Limb (tissue), 2 donors: ENCODE results near the gene C16orf90.
"Not testable (repeated sequence)": the region's sequence is repeated elsewhere in the genome, so short reads cannot be mapped to it uniquely, and the experiment has no call there.

ENCODE experiments used
- DNase-seq, 2 donors: peaks; one replicate each; pipeline ENCODE4 v3.0.0-alpha.2; 2016; ENCODE audit errors: extremely low spot score in 2 of 2

The C16orf90 gene

DNA sequence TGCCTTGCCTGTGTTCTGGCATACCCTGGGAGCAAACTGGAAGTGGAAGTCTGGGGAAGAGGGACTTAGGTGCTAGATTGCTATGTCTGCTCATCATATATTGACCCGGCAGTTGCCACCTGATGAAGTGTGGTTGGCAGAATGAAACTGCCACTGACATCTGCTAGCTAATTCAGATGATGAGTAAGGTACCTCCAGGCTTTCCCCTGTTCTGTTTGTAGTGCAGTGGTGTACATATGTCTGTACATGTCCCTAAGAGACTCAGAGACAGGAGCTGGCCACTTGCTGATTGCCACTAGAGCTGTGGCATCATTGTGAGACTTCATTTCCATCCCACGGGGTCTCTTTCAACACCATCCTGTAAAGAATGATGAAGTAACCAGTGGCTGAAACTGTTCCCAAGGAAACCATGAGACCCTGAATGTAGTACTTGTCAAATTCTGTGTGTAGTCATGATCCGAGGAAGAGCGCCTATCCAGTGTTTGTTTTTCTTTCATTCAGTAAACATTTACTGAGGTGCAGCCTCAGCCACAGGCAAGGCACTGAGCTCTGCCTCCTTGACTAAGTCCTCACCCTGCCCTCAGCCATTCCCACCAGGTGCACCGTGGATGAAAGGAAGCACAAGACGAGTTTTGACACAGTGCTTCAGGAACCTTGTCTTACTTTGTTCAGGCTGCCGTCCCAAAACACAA, 18.7 kb upstream of the C16orf90 start:
- DNase-seq = no peak

DNA sequence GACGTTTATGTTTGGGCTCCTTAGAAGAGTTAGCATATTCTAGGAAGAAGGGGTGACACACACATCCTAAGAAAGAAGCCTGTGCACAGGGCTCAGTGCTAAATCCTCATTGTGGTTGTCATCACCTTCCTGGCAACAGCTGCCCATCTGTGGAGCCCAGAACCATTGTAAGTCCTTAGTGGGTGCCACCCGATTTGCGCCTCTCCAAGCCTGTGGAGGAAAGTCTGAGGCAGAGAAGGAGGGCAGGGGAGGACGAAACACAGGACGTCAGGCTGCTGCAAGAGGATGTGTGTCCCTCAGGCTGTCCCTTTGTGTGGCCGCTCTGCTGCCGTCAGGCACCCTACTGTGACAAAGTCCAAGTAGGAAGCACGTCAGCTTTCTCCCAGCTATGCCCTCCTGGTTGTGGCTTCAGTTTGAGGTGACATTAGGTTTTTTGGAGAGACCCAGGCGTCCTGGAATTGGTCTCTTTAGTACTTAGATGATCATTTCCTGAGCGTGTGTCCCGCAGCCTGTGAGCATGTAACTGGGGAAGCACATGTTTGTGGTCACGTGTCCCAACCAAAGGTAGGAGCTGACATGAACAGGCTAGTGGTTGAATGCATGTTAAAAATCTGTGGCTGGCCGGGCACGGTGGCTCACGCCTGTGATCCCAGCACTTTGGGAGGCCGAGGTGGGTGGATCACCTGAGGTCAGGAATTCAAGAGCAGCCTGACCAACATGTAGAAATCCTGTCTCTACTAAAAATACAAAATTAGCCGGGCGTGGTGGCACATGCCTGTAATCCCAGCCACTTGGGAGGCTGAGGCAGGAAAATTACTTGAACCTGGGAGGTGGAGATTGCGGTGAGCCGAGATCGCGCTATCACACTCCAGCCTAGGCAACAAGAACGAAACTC, 16.2 kb upstream of the C16orf90 start:
- DNase-seq = no peak

DNA sequence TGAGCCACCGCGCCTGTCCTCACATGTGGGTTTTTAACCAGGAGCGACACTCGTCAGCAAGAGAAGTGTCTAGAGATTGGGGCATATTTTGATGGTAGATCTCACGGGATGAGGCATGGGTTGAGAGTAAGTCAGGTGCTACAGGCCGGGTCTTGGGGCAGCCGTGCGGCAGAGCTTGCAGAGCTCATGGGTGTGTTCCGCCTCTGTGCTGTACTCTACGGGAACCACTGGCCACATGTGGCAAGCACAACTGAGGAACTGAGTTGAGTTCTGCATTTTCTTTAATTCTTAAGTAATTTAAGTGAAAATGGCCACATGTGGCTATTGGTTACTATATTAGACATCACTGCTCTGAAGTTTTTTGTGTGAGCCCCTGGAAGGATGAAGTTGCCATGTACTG, 15.1 kb upstream of the C16orf90 start:
- DNase-seq = no peak

DNA sequence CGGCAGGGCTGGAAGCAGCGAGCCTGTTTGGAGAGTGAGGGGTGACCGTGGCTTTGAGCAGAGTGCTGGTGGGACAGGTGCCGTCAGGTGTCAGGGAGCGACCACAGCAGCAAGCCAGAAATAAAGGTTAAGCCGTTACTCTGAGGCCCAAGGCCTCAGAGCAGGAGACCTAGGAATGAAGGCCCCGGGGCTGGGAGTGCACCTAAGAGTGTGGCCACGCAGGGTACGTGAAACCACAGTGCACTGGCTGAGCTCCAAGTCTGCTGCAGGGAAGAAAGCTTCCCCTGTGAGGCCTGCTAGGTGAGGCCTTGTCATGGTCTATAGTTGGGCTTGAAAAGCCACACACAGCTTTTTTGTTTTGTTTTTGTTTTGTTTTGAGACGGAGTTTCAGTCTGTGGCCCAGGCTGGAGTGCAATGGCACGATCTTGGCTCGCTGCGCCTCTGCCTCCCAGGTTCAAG, 14.2 kb upstream of the C16orf90 start:
- DNase-seq = no peak

DNA sequence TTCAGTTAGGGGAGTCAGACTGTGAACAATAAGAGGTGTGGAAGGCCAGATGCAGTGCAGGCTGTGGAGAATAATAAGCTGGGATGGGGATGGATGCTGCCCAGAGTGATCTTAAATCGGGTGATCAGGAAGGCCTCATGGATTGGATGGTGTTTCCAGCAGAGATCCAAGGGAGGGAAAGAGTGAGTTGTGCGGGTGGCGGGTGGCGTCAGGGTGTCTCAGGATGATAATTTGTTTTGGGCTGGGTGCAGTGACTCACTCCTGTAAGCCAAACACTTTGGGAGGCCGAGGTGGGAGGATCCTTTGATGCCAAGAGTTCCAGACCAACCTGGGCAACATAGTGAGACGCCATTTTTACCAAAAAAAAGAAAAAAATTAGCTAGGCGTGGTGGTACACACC, 13.4 kb upstream of the C16orf90 start:
- no peak for DNase-seq

DNA sequence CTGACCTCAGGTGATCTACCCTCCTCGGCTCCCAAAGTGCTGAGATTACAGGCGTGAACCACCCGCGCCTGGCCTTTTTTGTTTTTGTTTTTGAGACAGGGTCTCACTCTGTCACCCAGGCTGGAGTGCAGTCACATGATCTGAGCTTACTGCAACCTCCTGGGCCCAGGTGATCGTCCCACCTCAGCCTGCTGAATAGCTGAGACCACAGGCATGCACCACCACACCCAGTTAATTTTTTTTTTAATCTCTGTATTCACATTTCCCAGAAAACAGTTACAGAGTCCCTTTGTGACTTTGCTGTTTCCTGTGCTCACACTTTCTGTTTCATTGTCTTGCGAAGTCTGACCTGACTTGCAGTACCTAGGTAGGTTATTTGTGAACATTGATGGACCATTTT, 8.2 kb upstream of the C16orf90 start:
- DNase-seq = no peak

DNA sequence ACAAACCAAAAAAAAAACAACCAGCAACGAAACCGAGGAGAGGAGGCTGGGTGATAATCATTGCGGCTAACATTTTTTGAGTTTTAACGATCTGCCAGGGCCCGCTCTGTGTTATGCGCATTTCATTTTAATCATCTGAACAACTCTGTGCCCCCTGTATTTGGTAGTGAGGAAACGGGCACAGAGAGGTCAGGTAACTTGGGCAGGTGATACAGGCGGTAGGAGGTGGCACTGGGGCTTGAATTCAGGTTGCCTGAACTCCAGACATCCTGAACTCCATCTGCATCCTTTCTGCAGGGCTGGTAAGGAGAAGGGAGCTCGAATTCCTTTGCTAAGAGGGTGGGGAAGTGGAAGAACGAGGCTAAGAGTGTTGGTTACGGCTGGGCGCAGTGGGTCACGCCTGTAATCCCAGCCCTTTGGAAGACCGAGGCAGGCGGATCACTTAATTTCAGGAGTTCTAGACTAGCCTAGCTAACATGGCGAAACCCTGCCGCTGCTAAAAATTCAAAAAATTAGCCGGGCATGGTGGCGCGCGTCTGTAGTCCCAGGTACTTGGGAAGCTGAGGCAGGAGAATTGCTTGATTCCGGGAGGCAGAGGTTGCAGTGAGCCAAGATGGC, 6.6 kb upstream of the C16orf90 start:
- no peak for DNase-seq

DNA sequence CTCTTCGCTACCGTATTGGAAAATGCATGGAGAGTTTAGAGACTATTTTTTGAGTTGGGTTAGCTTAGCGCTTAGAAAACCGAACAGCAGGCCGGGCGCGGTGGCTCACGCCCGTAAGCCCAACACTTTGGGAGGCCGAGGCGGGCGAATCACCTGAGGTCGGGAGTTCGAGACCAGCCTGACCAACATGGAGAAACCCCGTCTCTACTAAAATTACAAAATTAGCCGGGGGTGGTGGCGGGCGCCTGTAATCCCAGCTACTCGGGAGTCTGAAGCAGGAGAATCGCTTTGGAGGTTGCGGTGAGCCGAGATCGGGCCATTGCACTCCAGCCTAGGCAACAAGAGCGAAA, 6.1 kb upstream of the C16orf90 start:
- not testable (repeated sequence) for DNase-seq

DNA sequence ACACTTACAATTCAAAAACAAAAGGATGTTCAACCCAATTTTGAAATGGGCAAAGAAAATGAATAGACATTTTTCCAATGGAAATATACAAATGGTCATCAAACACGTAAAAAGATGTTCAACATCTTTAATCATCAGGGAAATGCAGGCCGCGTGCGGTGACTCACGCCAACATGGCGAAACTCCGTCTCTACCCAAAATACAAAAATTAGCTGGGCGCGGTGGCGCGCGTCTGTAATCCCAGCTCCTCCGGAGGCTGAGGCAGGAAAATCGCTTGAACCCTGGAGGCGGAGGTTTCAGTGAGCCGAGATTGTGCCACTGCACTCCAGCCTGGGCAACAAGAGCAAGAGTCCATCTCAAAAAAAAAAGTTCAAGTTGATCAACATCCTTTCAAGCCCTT, 3.7 kb upstream of the C16orf90 start:
- no peak for DNase-seq

DNA sequence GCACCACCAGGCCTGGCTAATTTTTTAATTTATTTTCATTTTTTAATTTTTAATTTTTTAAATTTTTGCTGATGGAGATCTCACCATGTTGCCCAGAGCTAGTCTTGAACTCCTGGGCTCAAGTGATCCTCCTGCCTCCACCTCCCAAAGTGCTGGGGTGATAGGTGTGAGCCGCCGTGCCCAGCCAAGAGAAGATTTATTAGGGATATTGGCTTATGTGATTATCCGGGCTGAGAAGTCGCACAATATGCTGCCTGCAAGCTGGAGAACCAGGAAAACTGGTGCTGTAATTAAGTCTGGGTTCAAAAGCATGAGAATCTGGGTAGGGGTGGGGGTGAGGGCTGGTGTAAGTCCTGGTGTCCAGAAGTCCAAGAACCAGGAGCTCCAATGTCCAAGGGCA, 2.5 kb upstream of the C16orf90 start:
- DNase-seq = no peak

DNA sequence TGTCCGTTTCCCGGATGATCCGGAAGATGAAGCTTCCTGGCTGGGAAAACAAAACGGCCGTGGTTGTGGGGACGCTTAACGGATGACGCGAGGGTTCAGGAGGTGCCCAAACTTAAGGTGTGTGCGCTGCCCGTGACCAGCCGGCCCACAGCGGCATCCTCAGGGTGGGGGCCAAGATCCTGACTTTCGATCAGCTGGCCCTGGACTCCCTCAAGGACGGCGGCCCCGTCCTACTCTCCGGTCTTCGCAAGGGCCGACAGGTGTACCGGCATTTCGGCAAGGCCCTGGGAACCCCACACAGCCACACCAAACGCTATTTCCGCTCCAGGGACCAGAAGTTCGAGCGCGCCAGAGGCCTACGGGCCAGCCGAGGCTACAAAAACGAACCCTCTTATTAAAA, 1.1 kb upstream of the C16orf90 start:
- no peak for DNase-seq

DNA sequence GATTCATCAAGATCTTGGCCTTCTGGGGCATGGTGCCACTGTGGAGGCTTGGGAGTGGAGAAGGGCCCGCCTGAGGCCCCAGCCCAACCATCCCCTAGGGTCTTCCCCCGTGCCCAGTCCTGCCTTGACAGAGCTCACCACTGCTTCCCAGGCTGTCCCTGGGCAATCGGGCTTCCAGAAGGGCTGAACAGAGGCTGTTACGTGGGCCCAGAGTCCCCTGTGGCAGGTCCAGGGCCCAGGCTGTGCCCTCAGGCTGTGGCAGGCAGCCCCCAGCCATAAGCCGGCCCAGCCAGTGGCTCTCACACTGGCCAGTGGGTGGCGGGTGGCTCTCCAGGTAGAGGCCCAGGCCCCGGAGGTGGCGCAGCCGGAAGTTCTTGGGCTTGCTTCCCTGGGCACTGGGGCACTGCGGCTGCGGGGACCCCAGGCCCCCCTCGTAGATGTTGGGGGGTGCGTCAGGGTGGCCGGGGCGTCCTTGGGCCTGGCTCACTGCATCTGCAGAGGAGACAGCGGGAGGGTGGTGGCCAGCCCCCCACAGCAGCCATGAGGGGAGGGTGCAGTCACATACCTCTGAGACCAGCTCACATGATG, 809 bp downstream of the C16orf90 start:
- DNase-seq = no peak

DNA sequence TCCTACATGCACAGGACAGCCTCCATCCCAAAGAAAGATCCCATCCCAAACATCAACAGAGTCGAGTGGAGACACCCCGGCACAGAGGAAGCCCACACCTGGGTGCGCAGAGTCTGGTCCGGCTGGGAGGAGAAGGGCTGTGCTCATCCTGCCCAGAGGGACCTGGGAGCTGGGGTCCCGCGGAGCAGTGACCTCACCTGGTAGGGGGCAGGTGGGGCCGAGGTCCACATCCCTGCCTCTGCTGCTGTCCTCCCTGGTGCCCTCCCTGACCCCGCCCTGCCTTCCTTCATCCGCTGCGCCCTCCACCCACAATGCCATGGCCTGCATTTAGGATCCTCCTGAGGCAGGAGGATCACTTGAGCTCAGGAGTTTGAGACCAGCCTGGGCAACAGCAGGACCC, 2.9 kb downstream of the C16orf90 start:
- no peak for DNase-seq

DNA sequence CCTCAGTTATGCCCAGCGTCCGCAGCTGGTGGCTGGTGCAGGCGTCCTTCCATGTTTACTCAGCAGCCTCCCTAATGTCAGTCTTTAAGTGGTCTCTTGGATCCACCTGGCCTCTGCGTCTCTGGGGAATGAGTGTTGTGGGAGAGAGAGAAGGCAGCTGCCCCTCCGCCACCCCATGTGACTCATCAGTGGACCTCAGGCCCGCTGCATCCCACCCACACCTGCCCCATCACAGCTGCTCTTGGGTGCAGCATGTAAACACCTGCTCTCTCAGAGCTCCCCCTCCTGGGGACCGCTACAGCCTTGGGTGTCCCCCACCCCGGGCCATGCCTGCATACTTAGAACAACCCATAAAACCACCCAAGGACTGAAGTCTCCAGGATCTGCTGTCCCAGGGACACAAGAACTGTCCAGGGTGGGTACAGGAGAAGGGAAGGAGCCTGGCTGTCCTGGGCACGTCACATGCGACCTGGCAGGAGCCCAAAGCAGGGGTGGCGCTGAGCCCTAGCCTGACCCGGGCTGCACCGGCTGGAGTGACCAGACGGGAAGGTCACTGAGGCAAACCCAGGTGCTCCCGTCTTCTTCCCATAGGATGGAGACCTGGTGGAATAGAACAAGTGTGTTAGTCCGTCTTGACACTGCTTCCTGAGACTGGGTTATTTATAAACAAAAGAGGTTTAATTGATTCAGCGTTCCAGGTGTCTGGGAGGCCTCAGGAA, 4.2 kb downstream of the C16orf90 start:
- DNase-seq = no peak

DNA sequence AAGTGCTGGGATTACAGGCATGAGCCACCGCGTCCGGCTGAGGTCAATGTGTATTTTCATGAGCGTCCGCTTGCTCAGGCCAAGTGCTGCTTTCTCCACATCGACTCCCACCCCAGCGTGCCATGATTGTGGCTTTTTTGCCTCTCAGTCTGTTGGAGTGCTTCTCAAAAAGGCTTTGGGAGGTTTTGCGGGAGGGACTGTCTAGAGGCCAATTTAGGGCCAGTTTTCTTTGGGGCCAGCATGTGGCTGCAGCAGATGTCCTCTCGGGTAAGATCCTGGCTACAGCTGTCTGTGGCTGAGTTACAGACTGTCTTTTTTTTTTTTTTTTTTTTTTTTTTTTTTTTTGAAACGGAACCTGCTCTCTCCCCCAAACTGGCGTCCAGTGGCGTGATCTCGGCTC, 6.5 kb downstream of the C16orf90 start:
- DNase-seq = no peak

DNA sequence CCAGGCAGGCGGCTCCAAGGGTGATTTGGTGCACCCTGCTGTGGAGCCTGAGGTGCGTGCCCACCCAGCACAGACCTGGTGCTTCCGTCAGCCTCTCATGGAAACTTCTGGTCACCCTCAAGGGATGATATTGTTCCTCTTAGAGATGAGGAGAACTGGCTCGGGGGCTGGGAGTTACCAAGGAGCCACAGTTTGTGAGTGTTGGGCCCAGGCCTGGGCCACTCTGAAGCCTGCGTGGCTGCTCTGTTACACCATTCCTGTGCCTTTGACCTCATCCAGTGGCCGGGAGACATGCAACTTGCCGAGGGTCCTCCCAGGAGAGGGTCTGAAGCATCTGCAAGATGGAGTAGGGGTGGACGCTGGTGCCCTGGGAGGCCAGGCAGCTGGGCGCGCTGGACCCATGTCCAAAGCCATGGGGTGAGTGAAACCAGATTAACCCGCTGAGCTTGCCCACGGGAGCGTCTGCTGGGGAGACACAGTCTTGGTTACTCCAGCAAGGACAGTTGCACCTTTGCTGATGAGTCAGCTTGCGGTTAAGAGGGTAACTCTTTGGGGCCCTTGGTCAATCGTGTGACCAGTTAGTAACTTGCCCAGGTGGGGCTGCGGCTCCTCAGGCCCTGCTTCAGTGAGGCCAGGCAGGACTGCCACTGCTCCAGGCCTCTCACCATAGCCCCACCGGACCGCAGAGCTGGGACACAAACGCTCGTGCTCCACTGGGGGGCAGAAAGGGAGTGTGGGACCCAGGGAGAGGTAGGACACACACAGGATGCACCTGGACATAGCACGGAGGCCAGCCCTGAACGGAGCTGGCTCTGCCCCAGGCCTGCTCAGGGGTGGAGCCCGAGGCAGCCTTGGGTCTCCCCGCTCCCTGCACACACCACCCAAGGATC, 7.5 kb downstream of the C16orf90 start:
- DNase-seq = no peak

DNA sequence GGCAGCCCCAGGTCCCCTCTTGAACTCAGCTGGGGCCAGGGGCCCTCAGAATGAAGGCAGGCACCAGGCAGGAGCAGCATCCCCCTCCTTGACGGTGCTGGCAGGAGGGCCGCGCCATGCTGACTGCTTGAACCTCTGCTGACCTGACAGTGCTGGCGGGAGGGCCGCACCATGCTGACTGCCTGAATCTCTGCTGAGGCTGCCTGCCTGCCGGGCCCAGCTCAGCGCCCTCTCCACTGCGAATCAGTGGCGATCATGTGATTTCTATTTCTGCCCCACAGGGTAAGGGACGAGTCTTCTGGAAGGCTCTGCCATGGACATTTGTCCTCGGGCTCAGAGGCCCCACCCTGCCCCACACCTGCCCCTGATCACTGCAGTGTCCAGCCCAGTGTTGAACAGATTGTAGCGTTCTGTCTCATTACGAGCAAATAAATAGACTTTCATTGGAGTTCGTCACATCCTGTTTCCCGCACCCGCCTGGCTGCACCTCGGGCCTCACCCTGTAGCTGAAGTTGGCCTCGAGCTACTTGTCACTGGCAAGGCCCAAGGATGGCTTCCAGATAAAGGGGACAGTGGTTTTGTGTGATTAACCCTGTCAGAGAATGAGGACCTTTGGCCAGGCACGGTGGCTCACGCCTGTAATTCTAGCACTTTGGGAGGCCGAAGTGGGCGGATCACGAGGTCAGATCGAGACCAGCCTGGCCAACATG, 8.6 kb downstream of the C16orf90 start:
- DNase-seq = no peak

DNA sequence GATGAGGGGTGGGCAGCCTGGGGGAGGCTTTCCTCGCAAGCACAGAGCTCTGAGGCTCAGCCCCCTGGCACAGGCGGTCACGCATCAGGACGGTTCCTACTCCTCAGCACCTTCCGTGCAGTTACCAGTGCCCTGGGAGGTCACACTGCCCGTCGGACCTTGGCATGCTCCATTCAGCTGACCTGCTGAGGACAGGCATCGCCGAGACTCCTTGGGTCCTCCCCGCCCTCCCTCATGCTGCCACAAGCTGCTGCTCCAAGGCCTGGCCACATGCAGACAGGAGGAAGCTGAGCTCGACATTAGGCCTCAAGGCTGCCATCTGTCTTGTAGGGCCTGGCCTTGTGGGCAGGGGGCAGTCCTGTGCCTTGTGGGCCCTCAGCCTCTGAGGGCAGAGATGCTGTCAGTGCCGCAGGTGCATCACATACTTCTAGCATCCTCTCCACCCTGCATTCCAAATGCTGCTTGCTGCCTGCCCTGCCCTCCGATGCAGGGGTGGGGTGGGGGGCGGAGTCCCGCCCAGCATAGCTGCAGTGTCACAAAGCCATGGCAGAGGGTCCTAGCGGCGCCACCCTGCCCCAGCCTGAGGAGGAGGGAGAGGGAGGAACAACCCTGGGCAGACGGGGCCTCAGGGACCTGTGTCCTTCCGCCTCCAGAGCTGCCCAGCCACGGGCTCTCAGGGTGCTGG, 9.3 kb downstream of the C16orf90 start:
- no peak for DNase-seq

DNA sequence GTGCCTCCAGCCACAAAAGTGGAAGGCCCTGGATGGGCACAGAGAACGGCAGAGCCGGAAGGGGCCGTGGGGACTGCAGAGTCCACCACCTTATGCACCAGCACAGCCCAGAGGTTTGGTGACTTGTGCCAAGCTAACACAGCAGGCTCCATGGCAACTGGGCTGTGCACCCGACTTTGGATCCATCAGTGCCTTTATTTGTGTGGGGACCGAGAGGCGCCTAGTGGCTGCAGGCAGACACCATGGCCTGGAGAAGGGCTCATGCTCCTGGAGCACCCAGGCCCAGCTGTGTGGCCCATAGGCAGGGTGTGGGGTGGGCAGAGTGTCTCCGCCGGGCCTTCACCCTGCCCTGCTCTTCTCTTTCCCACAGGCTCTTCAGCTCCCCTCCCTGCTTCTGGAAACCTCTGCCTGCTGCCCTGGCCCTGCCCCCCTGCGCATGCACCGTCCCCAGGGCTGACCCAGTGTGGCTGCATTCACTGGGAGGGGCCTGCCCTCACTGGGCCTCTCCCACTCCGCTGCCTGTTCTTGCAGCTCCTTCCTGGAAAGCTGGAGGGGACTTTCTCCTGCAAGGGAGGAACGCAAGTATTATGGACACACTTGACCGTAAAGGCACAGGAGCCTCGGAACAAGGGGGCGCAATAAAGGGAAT, 10.1 kb downstream of the C16orf90 start:
- DNase-seq = no peak
